MM.1S (cell line): ENCODE results near the gene PTPRF.

Experiments
- DNase-seq: peaks from one replicate; pipeline ENCODE4 v3.0.0-alpha.2; 2015
- H2AFZ ChIP-seq: fragments of 300-600 bp; sonication (generic); 2 replicates; pipeline ENCODE4 v1.6.0; 2016; ENCODE audit warnings: antibody characterized with exemption, low read length
- H3F3A ChIP-seq: fragments of 300-600 bp; sonication (generic); 2 replicates; pipeline ENCODE4 v1.6.1; 2016; ENCODE audit warnings: mild to moderate bottlenecking, antibody characterized with exemption, low read length, moderate library complexity, mixed read lengths; ENCODE audit not compliant: insufficient read depth
- H3K27ac ChIP-seq: fragments of 300-600 bp; sonication (generic); 2 replicates; pipeline ENCODE4 v1.5.1; 2016; ENCODE audit warnings: mild to moderate bottlenecking, low read length
- H3K27me3 ChIP-seq: fragments of 300-600 bp; sonication (generic); replicated peaks from 2 replicates; pipeline ENCODE4 v1.6.0; 2016; ENCODE audit warnings: low read length; ENCODE audit not compliant: insufficient read depth
- H3K36me3 ChIP-seq: fragments of 300-600 bp; sonication (generic); replicated peaks from 2 replicates; pipeline ENCODE4 v1.6.1; 2016; ENCODE audit warnings: mild to moderate bottlenecking, low read length, mixed read lengths; ENCODE audit not compliant: insufficient read depth
- H3K4me1 ChIP-seq: fragments of 300-600 bp; sonication (generic); 2 replicates; pipeline ENCODE4 v1.6.1; 2016; ENCODE audit warnings: low read length, mixed read lengths
- H3K4me2 ChIP-seq: fragments of 300-600 bp; sonication (generic); 2 replicates; pipeline ENCODE4 v1.6.0; 2016; ENCODE audit warnings: low read depth, low read length
- H3K4me3 ChIP-seq: fragments of 300-600 bp; sonication (generic); 2 replicates; pipeline ENCODE4 v1.5.1; 2016; ENCODE audit warnings: low read length, mixed read lengths
- H3K79me2 ChIP-seq: fragments of 300-600 bp; sonication (generic); 2 replicates; pipeline ENCODE4 v1.6.1; 2016; ENCODE audit warnings: mixed run types, low read length, mixed read lengths
- H3K9ac ChIP-seq: fragments of 300-600 bp; sonication (generic); 2 replicates; pipeline ENCODE4 v1.6.1; 2016; ENCODE audit warnings: low read length, mixed read lengths
- H3K9me2 ChIP-seq: fragments of 300-600 bp; sonication (generic); replicated peaks from 2 replicates; pipeline ENCODE4 v1.6.1; 2016; ENCODE audit warnings: mild to moderate bottlenecking, low read length, mixed read lengths; ENCODE audit not compliant: insufficient read depth
- H3K9me3 ChIP-seq: fragments of 300-600 bp; sonication (generic); replicated peaks from 2 replicates; pipeline ENCODE4 v1.6.1; 2016; ENCODE audit warnings: mild to moderate bottlenecking, low read length, mixed read lengths; ENCODE audit not compliant: insufficient read depth
- H4K20me1 ChIP-seq: fragments of 300-600 bp; sonication (generic); 2 replicates; pipeline ENCODE4 v1.6.1; 2016; ENCODE audit warnings: mild to moderate bottlenecking, low read length, moderate library complexity, mixed read lengths; ENCODE audit not compliant: insufficient read depth
- EZH2 ChIP-seq: fragments of 300-600 bp; sonication (generic); optimal IDR thresholded peaks from 2 replicates; pipeline ENCODE3; 2017; ENCODE audit warnings: low read depth, mild to moderate bottlenecking, antibody characterized with exemption, low read length, mixed read lengths
- EZH2phosphoT487 ChIP-seq: fragments of 300-600 bp; sonication (generic); IDR thresholded peaks from 2 replicates; pipeline ENCODE4 v1.6.1; 2018; ENCODE audit warnings: antibody characterized with exemption, low read length
- TF ChIP-seq, protein P1 (sequence below): fragments of 300-600 bp; sonication (generic); IDR thresholded peaks from 2 replicates; pipeline ENCODE4 v1.5.1; 2016; ENCODE audit warnings: antibody characterized with exemption, low read length, mixed read lengths

The PTPRF gene

GRCh38 chr1:43510621-43511020 lies 20.1 kb upstream of the PTPRF start:
- Histone ChIP-seq H3K9me3 (no peaks in the 10 kb centered on the region), H4K20me1 (no peaks in the 10 kb centered on the region), H2AFZ (no peak overlapping the region), H3K79me2 (no peaks in the 10 kb centered on the region), H3K27ac (peak overlapping the region; percentile 32; the same call in 1 of the 2 replicates), H3K27me3 (no peaks in the 10 kb centered on the region), H3K4me1 (peaks cover 14% of the 10 kb centered on the region), H3K9ac (no peak overlapping the region), H3K4me3 (no peak overlapping the region), H3F3A (no peaks in the 10 kb centered on the region), H3K9me2 (no peaks in the 10 kb centered on the region), H3K36me3 (no peaks in the 10 kb centered on the region), H3K4me2 (peak overlapping the region; percentile 37; the same call in 1 of the 2 replicates)
- TF ChIP-seq EZH2phosphoT487 (no peak), EZH2 (no peak)
- TF ChIP-seq, protein P1, sequence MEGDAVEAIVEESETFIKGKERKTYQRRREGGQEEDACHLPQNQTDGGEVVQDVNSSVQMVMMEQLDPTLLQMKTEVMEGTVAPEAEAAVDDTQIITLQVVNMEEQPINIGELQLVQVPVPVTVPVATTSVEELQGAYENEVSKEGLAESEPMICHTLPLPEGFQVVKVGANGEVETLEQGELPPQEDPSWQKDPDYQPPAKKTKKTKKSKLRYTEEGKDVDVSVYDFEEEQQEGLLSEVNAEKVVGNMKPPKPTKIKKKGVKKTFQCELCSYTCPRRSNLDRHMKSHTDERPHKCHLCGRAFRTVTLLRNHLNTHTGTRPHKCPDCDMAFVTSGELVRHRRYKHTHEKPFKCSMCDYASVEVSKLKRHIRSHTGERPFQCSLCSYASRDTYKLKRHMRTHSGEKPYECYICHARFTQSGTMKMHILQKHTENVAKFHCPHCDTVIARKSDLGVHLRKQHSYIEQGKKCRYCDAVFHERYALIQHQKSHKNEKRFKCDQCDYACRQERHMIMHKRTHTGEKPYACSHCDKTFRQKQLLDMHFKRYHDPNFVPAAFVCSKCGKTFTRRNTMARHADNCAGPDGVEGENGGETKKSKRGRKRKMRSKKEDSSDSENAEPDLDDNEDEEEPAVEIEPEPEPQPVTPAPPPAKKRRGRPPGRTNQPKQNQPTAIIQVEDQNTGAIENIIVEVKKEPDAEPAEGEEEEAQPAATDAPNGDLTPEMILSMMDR, result no peak
- no peak for DNase-seq

DNA sequence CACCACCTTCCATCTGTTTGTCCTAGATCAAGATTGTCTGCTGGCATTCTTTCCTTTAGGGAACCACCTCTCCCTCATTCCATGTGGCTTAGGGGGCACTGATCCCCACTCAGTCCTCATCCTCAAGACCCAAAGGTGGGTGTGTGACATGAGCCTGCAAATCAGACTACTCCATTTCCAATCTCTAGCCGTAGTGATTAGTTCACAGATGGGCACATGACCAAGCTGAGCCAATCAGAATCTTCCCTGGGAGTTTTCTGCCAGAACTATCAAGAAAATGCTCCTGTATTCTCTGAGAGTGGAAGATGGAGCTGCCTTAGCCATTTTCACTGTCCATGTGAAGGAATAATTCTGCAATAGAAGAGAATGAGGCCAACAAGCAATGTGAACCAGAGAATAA lies 19.3 kb upstream of the PTPRF start:
- Histone ChIP-seq H3K4me2 (no peak overlapping the region), H3K9me3 (no peaks in the 10 kb centered on the region), H3K27me3 (no peaks in the 10 kb centered on the region), H3K9me2 (no peaks in the 10 kb centered on the region), H3K79me2 (no peaks in the 10 kb centered on the region), H3K4me3 (no peak overlapping the region), H3K36me3 (no peaks in the 10 kb centered on the region), H2AFZ (no peak overlapping the region), H3K4me1 (peaks cover 14% of the 10 kb centered on the region), H4K20me1 (no peaks in the 10 kb centered on the region), H3F3A (no peaks in the 10 kb centered on the region), H3K27ac (no peak overlapping the region), H3K9ac (no peak overlapping the region)
- no peak for DNase-seq
- TF ChIP-seq EZH2, result no peak
- TF ChIP-seq, protein P1, result no peak
- TF ChIP-seq EZH2phosphoT487, result no peak

GRCh38 chr1:43512133-43512532 lies 18.6 kb upstream of the PTPRF start:
- no peaks in the 10 kb centered on the region for H3K9me2 ChIP-seq
- H3K36me3 ChIP-seq, result no peaks in the 10 kb centered on the region
- H4K20me1 ChIP-seq, result no peaks in the 10 kb centered on the region
- H3K27ac ChIP-seq, result no peak overlapping the region
- no peaks in the 10 kb centered on the region for H3K79me2 ChIP-seq
- H3K27me3 ChIP-seq, result no peaks in the 10 kb centered on the region
- no peak overlapping the region for H2AFZ ChIP-seq
- H3K4me3 ChIP-seq, result no peak overlapping the region
- TF ChIP-seq, protein P1, result no peak
- TF ChIP-seq EZH2phosphoT487 (no peak), EZH2 (no peak)
- H3K9ac ChIP-seq, result no peak overlapping the region
- peaks cover 14% of the 10 kb centered on the region for H3K4me1 ChIP-seq
- no peaks in the 10 kb centered on the region for H3K9me3 ChIP-seq
- no peak for DNase-seq
- H3K4me2 ChIP-seq, result no peak overlapping the region
- no peaks in the 10 kb centered on the region for H3F3A ChIP-seq
